Thoracic aorta (tissue), 2 donors: ENCODE data around the gene HRNR. TPM values are rescaled to one million over a fixed set of nuclear protein-coding genes. Genes with fewer than 3 reads are reported as not detected.
A peak's percentile ranks its signal among the peaks of the same experiment; 100 is the strongest.

Experiments used
- ATAC-seq: fragments of 150-250 bp; one replicate; pipeline ENCODE4 v1.8.0; 2017; ENCODE audit warnings: low read depth; ENCODE audit not compliant: insufficient number of reproducible peaks, low FRiP score
- DNase-seq: peaks from one replicate; pipeline ENCODE4 v3.0.0-alpha.2; 2020; ENCODE audit warnings: low spot score
- H3K27ac ChIP-seq, 2 donors: fragments of 200-600 bp; sonication (generic); 1 replicate in 1 of 2; 2 replicates in 1 of 2; pipeline ENCODE4 v1.5.1; 2016; ENCODE audit warnings: mild to moderate bottlenecking in 2 of 2, moderate library complexity in 2 of 2
- H3K27me3 ChIP-seq: fragments of 200-600 bp; sonication (generic); replicated peaks from 2 replicates; pipeline ENCODE4 v1.6.0; 2016; ENCODE audit warnings: mild to moderate bottlenecking; ENCODE audit not compliant: insufficient read depth
- H3K36me3 ChIP-seq: fragments of 200-600 bp; sonication (generic); one replicate; pipeline ENCODE4 v1.5.1; 2016
- H3K4me1 ChIP-seq, 2 donors: fragments of 200-600 bp; sonication (generic); 1 replicate in 1 of 2; 2 replicates in 1 of 2; pipeline versions ENCODE4 v1.5.1 to v1.6.0; 2016; ENCODE audit warnings: low read depth in 2 of 2, mild to moderate bottlenecking in 1 of 2; ENCODE audit not compliant: control insufficient read depth in 1 of 2
- H3K4me3 ChIP-seq: fragments of 200-600 bp; sonication (generic); 2 replicates; pipeline ENCODE4 v1.5.1; 2016; ENCODE audit warnings: mild to moderate bottlenecking
- H3K9me3 ChIP-seq: fragments of 200-600 bp; sonication (generic); 2 replicates; pipeline ENCODE4 v1.5.1; 2016
- CTCF ChIP-seq: fragments of 200-600 bp; sonication (generic); IDR thresholded peaks from one replicate; pipeline ENCODE4 v1.5.1; 2019; ENCODE audit warnings: antibody characterized with exemption
- total RNA-seq, 2 donors: library from RNA; depleted of rRNA; stranded (reverse); fragments of >200 nt; gene quantifications; one replicate each; pipeline versions ENCODE4 v1.1.0 to v1.2.3, GENCODE V29; 2016

The HRNR gene
- total RNA-seq, 2 donors from 2014 or later: not detected

GRCh38 chr1:152191260-152191659 lies 32.7 kb downstream of the HRNR start:
- H3K4me1 ChIP-seq: no peaks in the 10 kb centered on the region
- H3K9me3 ChIP-seq: no peaks in the 10 kb centered on the region
- H3K27ac ChIP-seq: no peak overlapping the region
- no peak for TF ChIP-seq CTCF
- ATAC-seq (no peak), DNase-seq (no peak)
- H3K4me3 ChIP-seq: no peak overlapping the region
- no peaks in the 10 kb centered on the region for H3K36me3 ChIP-seq
- no peaks in the 10 kb centered on the region for H3K27me3 ChIP-seq

- no peak for TF ChIP-seq CTCF
- Histone ChIP-seq H3K9me3 (no peaks in the 10 kb centered on the region), H3K36me3 (no peaks in the 10 kb centered on the region), H3K4me3 (no peak overlapping the region), H3K27ac (no peak overlapping the region), H3K27me3 (no peaks in the 10 kb centered on the region), H3K4me1 (no peaks in the 10 kb centered on the region)
- DNase-seq: no peak
- ATAC-seq: no peak
Observed at GRCh38 chr1:152190589-152190988, 33.4 kb downstream of the HRNR start.

GRCh38 chr1:152189657-152190442 lies 34.1 kb downstream of the HRNR start:
- DNase-seq (no peak), ATAC-seq (no peak)
- H3K4me3 ChIP-seq: peak overlapping the region; percentile 76
- H3K36me3 ChIP-seq: no peaks in the 10 kb centered on the region
- TF ChIP-seq CTCF: peak; percentile 67
- H3K27ac ChIP-seq: peak overlapping the region; percentile 58 to 59
- no peaks in the 10 kb centered on the region for H3K9me3 ChIP-seq
- H3K4me1 ChIP-seq: peaks cover 0 to 6% of the 10 kb centered on the region in 2 donors
- no peaks in the 10 kb centered on the region for H3K27me3 ChIP-seq

GRCh38 chr1:152188673-152189591 lies 35.1 kb downstream of the HRNR start:
- Histone ChIP-seq H3K9me3 (no peaks in the 10 kb centered on the region), H3K36me3 (no peaks in the 10 kb centered on the region), H3K27me3 (no peaks in the 10 kb centered on the region), H3K4me3 (peak overlapping the region; percentile 76), H3K27ac (peak overlapping the region; percentile 58 to 59), H3K4me1 (peaks cover 0 to 15% of the 10 kb centered on the region in 2 donors)
- no peak for DNase-seq
- no peak for ATAC-seq
- TF ChIP-seq CTCF: peak; percentile 80
